Astrocyte (in vitro differentiated cells and primary cell): ENCODE measurements around the gene PKNOX2. TPM values are rescaled to one million over a fixed set of nuclear protein-coding genes. Genes with fewer than 3 reads are reported as not detected.

Source experiments
- DNase-seq: peaks from one replicate; pipeline ENCODE4 v3.0.0-alpha.2; 2010; ENCODE audit warnings: low read depth
- FAIRE-seq: peaks from 2 replicates; lab custom pipeline; 2011; peaks lifted over from hg19 to GRCh38; lab: Jason Lieb, UNC
- H2AFZ ChIP-seq: 2 replicates; pipeline ENCODE4 v1.6.0; 2012; ENCODE audit warnings: low read depth, low read length, inconsistent platforms
- H3K27ac ChIP-seq: 2 replicates; pipeline ENCODE4 v1.5.1; 2011; ENCODE audit warnings: low read depth, low read length, inconsistent platforms
- H3K27me3 ChIP-seq: 2 replicates; pipeline ENCODE4 v1.6.0; 2011; ENCODE audit warnings: low read length, inconsistent platforms; ENCODE audit not compliant: insufficient read depth
- H3K36me3 ChIP-seq: 2 replicates; pipeline ENCODE4 v1.5.1; 2011; ENCODE audit warnings: low read length, inconsistent platforms; ENCODE audit not compliant: insufficient read depth
- H3K4me1 ChIP-seq: 2 replicates; pipeline ENCODE4 v1.5.1; 2011; ENCODE audit warnings: low read length, inconsistent platforms; ENCODE audit not compliant: insufficient read depth
- H3K4me2 ChIP-seq: 2 replicates; pipeline ENCODE4 v1.6.0; 2012; ENCODE audit warnings: low read length, inconsistent platforms
- H3K4me3 ChIP-seq: 2 replicates; pipeline ENCODE4 v1.5.1; 2011; ENCODE audit warnings: low read depth, mild to moderate bottlenecking, low read length, inconsistent platforms; ENCODE audit not compliant: insufficient read depth
- H3K79me2 ChIP-seq: 2 replicates; pipeline ENCODE4 v1.6.0; 2012; ENCODE audit warnings: mild to moderate bottlenecking, low read length, inconsistent platforms; ENCODE audit not compliant: insufficient read depth
- H3K9ac ChIP-seq: 2 replicates; pipeline ENCODE4 v1.6.0; 2012; ENCODE audit warnings: mild to moderate bottlenecking, low read length, inconsistent platforms
- H3K9me3 ChIP-seq: 2 replicates; pipeline ENCODE4 v1.5.1; 2012; ENCODE audit warnings: low read depth, mild to moderate bottlenecking, low read length, inconsistent platforms; ENCODE audit not compliant: insufficient read depth
- H4K20me1 ChIP-seq: 2 replicates; pipeline ENCODE4 v1.6.0; 2012; ENCODE audit warnings: low read length, inconsistent platforms; ENCODE audit not compliant: insufficient read depth
- H3K27ac Mint-ChIP-seq: one replicate; pipeline ENCODE4 v1.8.0; 2021; ENCODE audit warnings: mild to moderate bottlenecking, mixed read lengths; ENCODE audit not compliant: unreplicated experiment
- H3K27me3 Mint-ChIP-seq: one replicate; pipeline ENCODE4 v1.8.0; 2021; ENCODE audit warnings: low read depth, mixed read lengths; ENCODE audit not compliant: unreplicated experiment
- H3K36me3 Mint-ChIP-seq: one replicate; pipeline ENCODE4 v1.8.0; 2021; ENCODE audit warnings: low read depth, mixed read lengths; ENCODE audit not compliant: unreplicated experiment
- H3K4me1 Mint-ChIP-seq: one replicate; pipeline ENCODE4 v1.8.0; 2021; ENCODE audit warnings: low read depth, mixed read lengths; ENCODE audit not compliant: unreplicated experiment
- H3K4me3 Mint-ChIP-seq: one replicate; pipeline ENCODE4 v1.8.0; 2021; ENCODE audit warnings: mild to moderate bottlenecking, moderate library complexity, mixed read lengths; ENCODE audit not compliant: unreplicated experiment
- H3K9me3 Mint-ChIP-seq: one replicate; pipeline ENCODE4 v1.8.0; 2021; ENCODE audit warnings: mild to moderate bottlenecking, mixed read lengths; ENCODE audit not compliant: unreplicated experiment
- EZH2 ChIP-seq: IDR thresholded peaks from 2 replicates; pipeline ENCODE4 v1.6.1; 2012; ENCODE audit warnings: mild to moderate bottlenecking, low read length, inconsistent platforms; ENCODE audit not compliant: insufficient read depth
- total RNA-seq: library from RNA; stranded (reverse); gene quantifications from 2 replicates; pipeline ENCODE4 v1.2.1, GENCODE V29; 2021
- TF ChIP-seq, protein P1 (sequence below): IDR thresholded peaks from 2 replicates; pipeline ENCODE4 v1.5.1; 2011; ENCODE audit warnings: low read depth, mild to moderate bottlenecking, inconsistent platforms, low read length, moderate library complexity; ENCODE audit not compliant: insufficient read depth

Gene PKNOX2
- total RNA-seq, 1 donor from 2014 or later: 53.4 TPM

DNA sequence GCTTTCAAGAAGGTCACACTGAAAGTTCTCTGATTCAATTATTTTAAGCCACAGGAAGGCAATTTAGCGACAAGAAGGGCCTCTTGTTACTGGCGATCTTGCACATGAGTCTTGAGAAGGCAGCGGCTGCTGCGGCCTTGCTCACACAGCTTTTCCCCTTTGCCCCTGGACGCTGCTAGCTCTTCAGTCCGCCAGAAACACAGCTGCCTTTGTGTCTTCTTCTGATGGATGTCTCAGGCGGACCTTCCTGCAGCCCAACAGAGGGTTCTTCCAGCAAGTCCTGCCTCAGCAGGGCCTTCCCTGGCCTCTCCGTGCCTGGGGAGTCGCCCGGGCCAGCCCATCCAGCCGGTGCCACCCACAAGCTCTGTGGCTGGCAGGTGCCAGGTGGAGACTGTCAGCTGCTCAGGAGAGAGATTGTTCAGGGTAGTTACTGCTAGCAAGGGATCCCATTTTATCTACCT, 59.4 kb downstream of the PKNOX2 start:
- Mint-ChIP-seq H3K4me1 (peaks cover 43% of the 10 kb centered on the region), H3K27me3 (no peaks in the 10 kb centered on the region), H3K4me3 (no peak overlapping the region), H3K9me3 (no peaks in the 10 kb centered on the region), H3K27ac (no peak overlapping the region), H3K36me3 (peaks cover 33% of the 10 kb centered on the region)
- no peak overlapping the region for H2AFZ ChIP-seq
- H3K79me2 ChIP-seq: peaks cover 5% of the 10 kb centered on the region
- H3K27me3 ChIP-seq: no peaks in the 10 kb centered on the region
- FAIRE-seq: no peak
- peaks cover 42% of the 10 kb centered on the region for H4K20me1 ChIP-seq
- no peaks in the 10 kb centered on the region for H3K36me3 ChIP-seq
- no peaks in the 10 kb centered on the region for H3K4me1 ChIP-seq
- no peak overlapping the region for H3K4me3 ChIP-seq
- no peak overlapping the region for H3K27ac ChIP-seq
- H3K9ac ChIP-seq: no peak overlapping the region
- TF ChIP-seq, protein P1, sequence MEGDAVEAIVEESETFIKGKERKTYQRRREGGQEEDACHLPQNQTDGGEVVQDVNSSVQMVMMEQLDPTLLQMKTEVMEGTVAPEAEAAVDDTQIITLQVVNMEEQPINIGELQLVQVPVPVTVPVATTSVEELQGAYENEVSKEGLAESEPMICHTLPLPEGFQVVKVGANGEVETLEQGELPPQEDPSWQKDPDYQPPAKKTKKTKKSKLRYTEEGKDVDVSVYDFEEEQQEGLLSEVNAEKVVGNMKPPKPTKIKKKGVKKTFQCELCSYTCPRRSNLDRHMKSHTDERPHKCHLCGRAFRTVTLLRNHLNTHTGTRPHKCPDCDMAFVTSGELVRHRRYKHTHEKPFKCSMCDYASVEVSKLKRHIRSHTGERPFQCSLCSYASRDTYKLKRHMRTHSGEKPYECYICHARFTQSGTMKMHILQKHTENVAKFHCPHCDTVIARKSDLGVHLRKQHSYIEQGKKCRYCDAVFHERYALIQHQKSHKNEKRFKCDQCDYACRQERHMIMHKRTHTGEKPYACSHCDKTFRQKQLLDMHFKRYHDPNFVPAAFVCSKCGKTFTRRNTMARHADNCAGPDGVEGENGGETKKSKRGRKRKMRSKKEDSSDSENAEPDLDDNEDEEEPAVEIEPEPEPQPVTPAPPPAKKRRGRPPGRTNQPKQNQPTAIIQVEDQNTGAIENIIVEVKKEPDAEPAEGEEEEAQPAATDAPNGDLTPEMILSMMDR: no peak
- no peak for TF ChIP-seq EZH2
- no peak for DNase-seq
- H3K4me2 ChIP-seq: no peak overlapping the region
- no peaks in the 10 kb centered on the region for H3K9me3 ChIP-seq

DNA sequence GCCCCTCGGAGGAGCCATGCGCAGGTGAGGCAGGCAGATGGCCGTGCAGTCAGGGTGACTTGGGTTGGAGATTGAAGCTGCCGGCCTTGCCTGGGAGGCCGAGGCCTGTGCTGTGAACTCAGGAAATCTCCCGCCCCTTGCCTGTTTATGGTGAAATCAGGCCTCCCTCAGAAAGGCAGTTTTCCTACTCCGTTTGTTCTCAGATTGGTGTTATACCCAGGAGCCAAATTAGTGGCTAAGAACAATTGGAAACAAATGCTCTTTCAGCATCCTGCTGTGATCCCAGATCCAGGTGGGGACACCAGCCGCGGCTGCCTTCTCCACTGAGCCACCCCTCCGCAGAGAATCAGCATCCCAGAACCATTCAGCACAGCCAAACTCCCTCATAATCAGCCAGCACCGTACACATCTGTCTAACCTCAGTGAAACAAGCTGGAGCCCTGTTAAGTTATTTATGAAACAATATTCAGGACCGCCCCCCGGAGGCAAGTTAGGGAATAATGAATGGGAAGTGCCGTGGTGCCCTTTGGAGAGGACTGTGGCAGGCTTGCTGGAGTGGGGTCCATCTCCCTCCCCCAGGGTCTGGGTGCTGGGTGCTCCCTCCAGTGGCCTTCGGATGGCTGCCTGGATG, 60.0 kb downstream of the PKNOX2 start:
- H3K79me2 ChIP-seq: peaks cover 5% of the 10 kb centered on the region
- H4K20me1 ChIP-seq: peaks cover 42% of the 10 kb centered on the region
- no peak for FAIRE-seq
- no peaks in the 10 kb centered on the region for H3K9me3 Mint-ChIP-seq
- TF ChIP-seq, protein P1: peak; percentile 13
- no peak for TF ChIP-seq EZH2
- no peaks in the 10 kb centered on the region for H3K27me3 ChIP-seq
- H3K4me3 Mint-ChIP-seq: no peak overlapping the region
- no peaks in the 10 kb centered on the region for H3K27me3 Mint-ChIP-seq
- H3K27ac Mint-ChIP-seq: no peak overlapping the region
- no peak overlapping the region for H3K4me3 ChIP-seq
- H3K4me2 ChIP-seq: no peak overlapping the region
- peaks cover 33% of the 10 kb centered on the region for H3K36me3 Mint-ChIP-seq
- no peaks in the 10 kb centered on the region for H3K9me3 ChIP-seq
- peaks cover 49% of the 10 kb centered on the region for H3K4me1 Mint-ChIP-seq
- no peak overlapping the region for H3K27ac ChIP-seq
- H3K9ac ChIP-seq: no peak overlapping the region
- DNase-seq: no peak
- no peaks in the 10 kb centered on the region for H3K36me3 ChIP-seq
- no peak overlapping the region for H2AFZ ChIP-seq
- no peaks in the 10 kb centered on the region for H3K4me1 ChIP-seq

DNA sequence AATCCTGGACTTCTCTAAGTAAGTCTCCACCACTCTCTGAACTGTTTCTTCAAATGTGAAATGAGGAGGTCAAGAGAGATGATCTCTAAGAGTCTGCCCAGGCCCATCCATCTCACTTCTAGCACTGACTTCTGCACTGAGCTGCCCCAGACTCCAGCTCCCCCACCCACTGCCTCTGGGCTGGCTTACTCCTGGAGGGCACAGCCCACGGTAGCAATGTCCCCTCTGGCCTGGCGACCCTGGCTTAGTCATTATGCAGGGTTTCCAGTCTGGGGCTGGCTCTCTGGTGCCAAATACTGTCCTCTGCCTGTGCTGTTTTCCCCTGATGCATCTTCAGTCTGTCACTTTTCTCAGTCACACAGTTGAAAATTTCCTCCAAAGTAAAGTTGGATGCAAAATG, 60.9 kb downstream of the PKNOX2 start:
- no peak for DNase-seq
- peaks cover 53% of the 10 kb centered on the region for H3K4me1 Mint-ChIP-seq
- FAIRE-seq: no peak
- no peaks in the 10 kb centered on the region for H3K36me3 ChIP-seq
- no peaks in the 10 kb centered on the region for H3K27me3 ChIP-seq
- H3K79me2 ChIP-seq: peaks cover 8% of the 10 kb centered on the region
- peaks cover 31% of the 10 kb centered on the region for H3K36me3 Mint-ChIP-seq
- peaks cover 41% of the 10 kb centered on the region for H4K20me1 ChIP-seq
- H3K4me3 Mint-ChIP-seq: no peak overlapping the region
- H3K4me2 ChIP-seq: no peak overlapping the region
- no peak overlapping the region for H3K4me3 ChIP-seq
- H3K4me1 ChIP-seq: no peaks in the 10 kb centered on the region
- no peak overlapping the region for H3K9ac ChIP-seq
- H3K27ac Mint-ChIP-seq: no peak overlapping the region
- H3K27me3 Mint-ChIP-seq: no peaks in the 10 kb centered on the region
- TF ChIP-seq, protein P1: no peak
- no peak for TF ChIP-seq EZH2
- H2AFZ ChIP-seq: no peak overlapping the region
- H3K27ac ChIP-seq: no peak overlapping the region
- H3K9me3 ChIP-seq: no peaks in the 10 kb centered on the region
- no peaks in the 10 kb centered on the region for H3K9me3 Mint-ChIP-seq
